Loucy (cell line): Measurements from ENCODE around the gene LIPK.

ENCODE experiments used
- CTCF ChIP-seq: fragments of 200-600 bp; sonication (generic); conservative IDR thresholded peaks from 2 replicates; pipeline ENCODE4 v1.5.1; 2014; ENCODE audit warnings: mild to moderate bottlenecking, antibody characterized with exemption, low read length
- EZH2phosphoT487 ChIP-seq: fragments of 200-600 bp; IDR thresholded peaks from 2 replicates; pipeline ENCODE4 v1.6.1; 2018; ENCODE audit warnings: antibody characterized with exemption, mild to moderate bottlenecking, moderate library complexity, borderline replicate concordance

GRCh38 chr10:88672041-88672440 is 34.0 kb upstream of the LIPK start:
- TF ChIP-seq EZH2phosphoT487 (no peak), CTCF (no peak)
